HCT116 (cell line): ENCODE results near the gene ADH1C. TPM values are rescaled to one million over a fixed set of nuclear protein-coding genes. Genes with fewer than 3 reads are reported as not detected.
"Not testable (repeated sequence)": the region's sequence is repeated elsewhere in the genome, so short reads cannot be mapped to it uniquely, and the experiment has no call there.

Source experiments
- ATAC-seq: fragments of 200-7000 bp; cut with Tn5 transposase; 2 replicates; pipeline ENCODE4 v1.9.1; 2020; ENCODE audit warnings: mild to moderate bottlenecking, moderate library complexity
- BruUV-seq: library from RNA; stranded (reverse); fragments of 400-500 nt; replicated peaks from 2 replicates; lab custom pipeline; 2021; lab: Mats Ljungman, UMichigan
- CTCF ChIA-PET: fragments of 300-600 bp; sonication (Branson Sonifier 250); formaldehyde crosslinking; loops from one replicate; lab custom pipeline; 2021; ENCODE audit warnings: antibody characterized with exemption; lab: Charles Lee
- POLR2A ChIA-PET: fragments of 300-600, 350-600 bp; sonication (Branson Sonifier 250); formaldehyde crosslinking; loops from one replicate; lab custom pipeline; 2021; ENCODE audit warnings: antibody characterized with exemption; lab: Charles Lee
- RAD21 ChIA-PET, 2 experiments: fragments of 300-600 bp; sonication (Branson Sonifier 250); formaldehyde crosslinking; loops; one replicate each; lab custom pipeline; 2023; ENCODE audit warnings: low total read pairs in 2 of 2; ENCODE audit not compliant: uncharacterized antibody in 2 of 2, unreplicated experiment in 2 of 2, low non-redundant PET in 1 of 2; lab: Charles Lee
- DNase-seq: peaks from one replicate; pipeline ENCODE4 v3.0.0-alpha.2; 2010; ENCODE audit warnings: low read depth, low spot score
- H2AFZ ChIP-seq: fragments of 200-600 bp; shearing (Covaris generic), sonication (generic); 2 replicates; pipeline ENCODE4 v1.6.1; 2017; ENCODE audit warnings: low read depth, mixed run types, mixed read lengths, antibody characterized with exemption, low read length; ENCODE audit not compliant: poor library complexity, severe bottlenecking
- H3K27ac ChIP-seq: 2 replicates; pipeline ENCODE4 v1.5.1; 2012; ENCODE audit warnings: low read depth, low read length
- H3K27me3 ChIP-seq: fragments of 200-600 bp; sonication (generic); 2 replicates; pipeline ENCODE4 v1.6.1; 2016; ENCODE audit warnings: mixed run types, low read length, mixed read lengths; ENCODE audit not compliant: insufficient read depth
- H3K36me3 ChIP-seq, 2 experiments: fragments of 200-500 bp in 1 of 2; fragments of 200-600 bp in 1 of 2; sonication (Bioruptor generic) in 1 of 2; sonication (generic) in 1 of 2; 2 replicates each; pipeline versions ENCODE4 v1.5.1 to v1.6.1; 2014 to 2016; ENCODE audit warnings: low read length in 2 of 2, inconsistent platforms in 1 of 2, mixed read lengths in 1 of 2, mixed run types in 1 of 2; ENCODE audit not compliant: insufficient read depth in 2 of 2, control insufficient read depth in 1 of 2
- H3K4me1 ChIP-seq, 2 experiments: fragments of 200-600 bp in 1 of 2; sonication (generic) in 1 of 2; 2 replicates each; pipeline versions ENCODE4 v1.5.1 to v1.6.1; 2012 to 2017; ENCODE audit warnings: low read length in 2 of 2, inconsistent platforms in 1 of 2, mild to moderate bottlenecking in 1 of 2, mixed read lengths in 1 of 2, mixed run types in 1 of 2, moderate library complexity in 1 of 2; ENCODE audit not compliant: insufficient read depth in 2 of 2, control insufficient read depth in 1 of 2
- H3K4me2 ChIP-seq: fragments of 200-600 bp; sonication (generic); 2 replicates; pipeline ENCODE4 v1.6.1; 2017; ENCODE audit warnings: mixed run types, low read length, mixed read lengths
- H3K4me3 ChIP-seq, 2 experiments: fragments of 200-600 bp in 1 of 2; sonication (generic) in 1 of 2; replicated peaks in 1 of 2; 2 replicates each; pipeline ENCODE4 v1.5.1; 2011 to 2016; ENCODE audit warnings: low read length in 2 of 2, control low read depth in 1 of 2, low read depth in 1 of 2, mild to moderate bottlenecking in 1 of 2, mixed read lengths in 1 of 2, mixed run types in 1 of 2
- H3K79me2 ChIP-seq: fragments of 200-600 bp; sonication (generic); 2 replicates; pipeline ENCODE4 v1.6.1; 2017; ENCODE audit warnings: mild to moderate bottlenecking, mixed run types, low read length, moderate library complexity, mixed read lengths; ENCODE audit not compliant: insufficient read depth
- H3K9ac ChIP-seq: fragments of 200-600 bp; sonication (generic); 2 replicates; pipeline ENCODE4 v1.6.1; 2016; ENCODE audit warnings: low read length, mixed read lengths
- H3K9me2 ChIP-seq: fragments of 200-600 bp; sonication (generic), shearing (Covaris generic); 2 replicates; pipeline ENCODE4 v1.6.1; 2017; ENCODE audit warnings: mixed run types, mild to moderate bottlenecking, moderate library complexity; ENCODE audit not compliant: insufficient read depth
- H3K9me3 ChIP-seq, 2 experiments: fragments of 200-500 bp in 1 of 2; fragments of 200-600 bp in 1 of 2; sonication (Bioruptor generic) in 1 of 2; sonication (generic) in 1 of 2; 2 replicates each; pipeline ENCODE4 v1.6.1; 2014 to 2017; ENCODE audit warnings: low read length in 2 of 2, mixed read lengths in 2 of 2, inconsistent platforms in 1 of 2, low read depth in 1 of 2, mild to moderate bottlenecking in 1 of 2, mixed run types in 1 of 2, moderate library complexity in 1 of 2; ENCODE audit not compliant: control insufficient read depth in 1 of 2, insufficient read depth in 1 of 2
- H4K20me1 ChIP-seq: fragments of 200-600 bp; sonication (generic), shearing (Covaris generic); 2 replicates; pipeline ENCODE4 v1.6.1; 2017; ENCODE audit warnings: mixed run types, mild to moderate bottlenecking, moderate library complexity; ENCODE audit not compliant: insufficient read depth
- ATF3 ChIP-seq: IDR thresholded peaks from 2 replicates; pipeline ENCODE4 v1.6.1; 2012
- CTCF ChIP-seq, 3 experiments: fragments of 200-600 bp in 1 of 3; sonication (generic) in 1 of 3; IDR thresholded peaks in 2 of 3; conservative IDR thresholded peaks in 1 of 3; 2 replicates each; pipeline ENCODE4 v1.5.1; 2012 to 2017; ENCODE audit warnings: low read depth in 2 of 3, low read length in 2 of 3, antibody characterized with exemption in 1 of 3, borderline replicate concordance in 1 of 3, control low read depth in 1 of 3, mild to moderate bottlenecking in 1 of 3, mixed read lengths in 1 of 3, mixed run types in 1 of 3, moderate library complexity in 1 of 3; ENCODE audit not compliant: insufficient read depth in 1 of 3
- ELF1 ChIP-seq: IDR thresholded peaks from 2 replicates; pipeline ENCODE4 v1.6.1; 2012; ENCODE audit warnings: low read depth, borderline replicate concordance
- EZH2phosphoT487 ChIP-seq: fragments of 200-600 bp; IDR thresholded peaks from 2 replicates; pipeline ENCODE4 v1.6.1; 2018; ENCODE audit warnings: antibody characterized with exemption, borderline replicate concordance
- FOSL1 ChIP-seq: IDR thresholded peaks from 2 replicates; pipeline ENCODE4 v1.6.1; 2012; ENCODE audit warnings: low read depth
- JUND ChIP-seq: IDR thresholded peaks from 2 replicates; pipeline ENCODE4 v1.6.1; 2012
- POLR2AphosphoS5 ChIP-seq: IDR thresholded peaks from 2 replicates; pipeline ENCODE4 v1.6.1; 2011; ENCODE audit warnings: mild to moderate bottlenecking, low read depth, low read length, moderate library complexity
- REST ChIP-seq: IDR thresholded peaks from 2 replicates; pipeline ENCODE4 v1.6.1; 2012; ENCODE audit warnings: low read depth
- SP1 ChIP-seq: IDR thresholded peaks from 2 replicates; pipeline ENCODE4 v1.6.1; 2012; ENCODE audit warnings: low read depth
- SRF ChIP-seq: IDR thresholded peaks from 2 replicates; pipeline ENCODE4 v1.6.1; 2012; ENCODE audit warnings: low read depth
- TCF7L2 ChIP-seq: IDR thresholded peaks from 2 replicates; pipeline ENCODE4 v1.7.0; 2011; ENCODE audit warnings: borderline replicate concordance, inconsistent platforms; ENCODE audit not compliant: insufficient read depth, insufficient read length; ENCODE audit errors: extremely low read depth
- ZBTB33 ChIP-seq: IDR thresholded peaks from 2 replicates; pipeline ENCODE4 v1.6.1; 2011; ENCODE audit warnings: mild to moderate bottlenecking, low read length, moderate library complexity; ENCODE audit not compliant: insufficient replicate concordance; ENCODE audit errors: extremely low read depth
- ZFX ChIP-seq: fragments of 450-650 bp; IDR thresholded peaks from 2 replicates; pipeline ENCODE4 v1.6.1; 2017
- intact Hi-C: fragments of 100-400 bp; cut with micrococcal nuclease; formaldehyde crosslinking; loops from 2 replicates; pipeline ENCODE4 v1.10.0; 2022
- total RNA-seq: library from RNA; stranded (reverse); gene quantifications from one replicate; pipeline ENCODE4 v1.2.1, GENCODE V29; 2021; ENCODE audit not compliant: unreplicated experiment

The ADH1C gene
- total RNA-seq, 1 experiment from 2014 or later: not detected

- no peak for DNase-seq
- Histone ChIP-seq H3K9me3 (no peaks in the 10 kb centered on the region), H3K79me2 (no peaks in the 10 kb centered on the region), H3K27ac (no peak overlapping the region), H4K20me1 (no peaks in the 10 kb centered on the region), H3K36me3 (no peaks in the 10 kb centered on the region), H3K9ac (no peak overlapping the region), H3K4me1 (no peaks in the 10 kb centered on the region), H3K9me2 (no peaks in the 10 kb centered on the region), H3K4me3 (no peak overlapping the region), H3K27me3 (no peaks in the 10 kb centered on the region), H3K4me2 (no peak overlapping the region), H2AFZ (no peak overlapping the region)
- TF ChIP-seq EZH2phosphoT487 (no peak), CTCF (IDR thresholded peaks at IDR 0.05 in 2 of 3, conservative IDR thresholded peaks at IDR 0.05 in 1 of 3; ENCODE audit: borderline replicate concordance in 1 of 3, insufficient read depth in 1 of 3, low read depth in 2 of 3, low read length in 2 of 3) (no peak), ATF3 (no peak), FOSL1 (no peak), JUND (no peak), POLR2AphosphoS5 (no peak), SRF (no peak), SP1 (no peak), REST (no peak), ZBTB33 (no peak), ZFX (no peak), ELF1 (no peak), TCF7L2 (no peak)
- RAD21 ChIA-PET: no interaction called here
- intact Hi-C loops: no loop called here
- no TSS peak for BruUV-seq
- no peak for ATAC-seq
- POLR2A ChIA-PET: no interaction called here
- CTCF ChIA-PET: no interaction called here
Measured at GRCh38 chr4:99356992-99357391, 4.4 kb upstream of the ADH1C start.

- RAD21 ChIA-PET, H3K9me3 ChIP-seq, H3K4me3 ChIP-seq, intact Hi-C loops, H3K4me1 ChIP-seq, CTCF ChIA-PET, H3K9me2 ChIP-seq, H3K27me3 ChIP-seq, H3K79me2 ChIP-seq, H4K20me1 ChIP-seq, H3K27ac ChIP-seq, DNase-seq, BruUV-seq, ATAC-seq, H3K36me3 ChIP-seq, H3K4me2 ChIP-seq, H3K9ac ChIP-seq, H2AFZ ChIP-seq, POLR2A ChIA-PET: not testable (repeated sequence)
Measured at GRCh38 chr4:99356149-99356548, 3.6 kb upstream of the ADH1C start.
